HepG2 (cell line): ENCODE results near the gene RUVBL2. TPM values are rescaled to one million over a fixed set of nuclear protein-coding genes. Genes with fewer than 3 reads are reported as not detected.

Experiments used
- CBX1 ChIP-seq: IDR thresholded peaks from one replicate; pipeline ENCODE4 v1.6.1; 2016; ENCODE audit warnings: antibody characterized with exemption, low read depth
- CHCHD3 ChIP-seq: sonication (generic); formaldehyde crosslinking; IDR thresholded peaks from 2 replicates; pipeline ENCODE4 v1.8.0; 2022; ENCODE audit warnings: mild to moderate bottlenecking, missing genetic modification reagents, moderate library complexity
- GPN1 ChIP-seq: sonication (generic); formaldehyde crosslinking; IDR thresholded peaks from 2 replicates; pipeline ENCODE4 v1.5.1; 2020; ENCODE audit warnings: missing genetic modification reagents, borderline replicate concordance
- JUNB ChIP-seq: sonication (generic); formaldehyde crosslinking; IDR thresholded peaks from 2 replicates; pipeline ENCODE4 v1.8.0; 2022; ENCODE audit warnings: missing genetic modification reagents, mild to moderate bottlenecking, borderline replicate concordance
- KDM5B ChIP-seq: sonication (generic); formaldehyde crosslinking; IDR thresholded peaks from 2 replicates; pipeline ENCODE4 v1.4.0; 2020; ENCODE audit warnings: missing genetic modification reagents, mild to moderate bottlenecking, borderline replicate concordance
- KDM6A ChIP-seq: IDR thresholded peaks from 2 replicates; pipeline ENCODE4 v1.6.1; 2016; ENCODE audit warnings: low read depth
- KLF12 ChIP-seq: sonication (generic); formaldehyde crosslinking; IDR thresholded peaks from 2 replicates; pipeline ENCODE4 v1.4.0; 2020; ENCODE audit warnings: missing genetic modification reagents, borderline replicate concordance
- NCOA2 ChIP-seq: sonication (generic); formaldehyde crosslinking; IDR thresholded peaks from 2 replicates; pipeline ENCODE4 v1.8.0; 2022; ENCODE audit warnings: inconsistent platforms
- ONECUT2 ChIP-seq: sonication (generic); formaldehyde crosslinking; IDR thresholded peaks from 2 replicates; pipeline ENCODE4 v1.4.0; 2020; ENCODE audit warnings: missing genetic modification reagents
- YEATS4 ChIP-seq: sonication (generic); formaldehyde crosslinking; IDR thresholded peaks from 2 replicates; pipeline ENCODE4 v1.4.0; 2020; ENCODE audit warnings: missing genetic modification reagents, borderline replicate concordance
- YY1 ChIP-seq: IDR thresholded peaks from 2 replicates; pipeline ENCODE4 v1.6.1; 2011; ENCODE audit warnings: low read length, low read depth, moderate library complexity, mild to moderate bottlenecking; ENCODE audit not compliant: insufficient read depth, insufficient replicate concordance
- ZBED4 ChIP-seq: sonication (generic); formaldehyde crosslinking; IDR thresholded peaks from 2 replicates; pipeline ENCODE4 v1.4.0; 2020; ENCODE audit warnings: missing genetic modification reagents, borderline replicate concordance
- ZC3H4 ChIP-seq: sonication (generic); formaldehyde crosslinking; IDR thresholded peaks from 2 replicates; pipeline ENCODE4 v1.4.0; 2020; ENCODE audit warnings: missing genetic modification reagents, borderline replicate concordance
- ZNF205 ChIP-seq: IDR thresholded peaks from 2 replicates; pipeline ENCODE4 v1.6.1; 2018; ENCODE audit warnings: missing biosample characterization, missing genetic modification reagents
- ZNF318 ChIP-seq: sonication (generic); formaldehyde crosslinking; IDR thresholded peaks from 2 replicates; pipeline ENCODE4 v1.4.0; 2020; ENCODE audit warnings: mild to moderate bottlenecking, missing genetic modification reagents
- ZNF460 ChIP-seq: sonication (generic); formaldehyde crosslinking; IDR thresholded peaks from 2 replicates; pipeline ENCODE4 v1.5.1; 2020; ENCODE audit warnings: missing genetic modification reagents, mild to moderate bottlenecking, borderline replicate concordance
- ZNF543 ChIP-seq: sonication (generic); formaldehyde crosslinking; IDR thresholded peaks from 2 replicates; pipeline ENCODE4 v1.4.0; 2020; ENCODE audit warnings: mild to moderate bottlenecking, missing genetic modification reagents
- ZNF652 ChIP-seq: IDR thresholded peaks from 2 replicates; pipeline ENCODE4 v1.6.1; 2016; ENCODE audit warnings: low read depth, borderline replicate concordance
- polyA plus RNA-seq, 8 experiments: library from polyadenylated mRNA; depleted of rRNA in 3 of 8; stranded (reverse) in 7 of 8; unstranded in 1 of 8; fragments of >200 nt; fragmentation: Illumina TruSeq in 4 of 8; extraction: Trizol in 4 of 8; gene quantifications; 2 replicates each; pipeline versions ENCODE4 v1.2.1 to v1.2.3, GENCODE V29; 2011 to 2016; ENCODE audit warnings: low read depth in 4 of 8, missing spikeins in 1 of 8, mixed read lengths in 1 of 8; ENCODE audit not compliant: insufficient read depth in 1 of 8
- total RNA-seq, 5 experiments: library from RNA; depleted of rRNA; stranded (reverse); fragments of >200 nt; fragmentation: Illumina TruSeq; extraction: Trizol; gene quantifications; 2 replicates each; pipeline ENCODE4 v1.2.3, GENCODE V29; 2016; ENCODE audit warnings: low read depth in 1 of 5

The RUVBL2 gene
- total and polyA plus RNA-seq, 2 of the 13 experiments (the other 11 are each of a cell fraction or from before 2014, with no cell fraction given): 120 to 122 TPM

- TF ChIP-seq ZNF460 (CRISPR knock-in tag) (no peak), JUNB (peak; percentile 81; the same call in 1 of the 2 replicates), CHCHD3 (CRISPR knock-in tag) (no peak), ZNF318 (CRISPR knock-in tag) (peak; percentile 84), ZNF205 (CRISPR knock-in tag) (peak; percentile 89), ZC3H4 (peak; percentile 74; the same call in 1 of the 2 replicates), KLF12 (CRISPR knock-in tag) (peak; percentile 97), ONECUT2 (CRISPR knock-in tag) (peak; percentile 55; the same call in 1 of the 2 replicates), KDM6A (CRISPR knock-in tag) (no peak), CBX1 (peak; percentile 99), NCOA2 (CRISPR knock-in tag) (peak; percentile 72; the same call in 1 of the 2 replicates), ZNF543 (CRISPR knock-in tag) (0 out of 2 replicates have a peak, but pooled peaks have one; percentile 18), ZBED4 (CRISPR knock-in tag) (peak; percentile 88), YY1 (peak; percentile 62), YEATS4 (CRISPR knock-in tag) (peak; percentile 71; the same call in 1 of the 2 replicates), KDM5B (CRISPR knock-in tag) (peak; percentile 76), ZNF652 (CRISPR knock-in tag) (peak; percentile 30; the same call in 1 of the 2 replicates), GPN1 (no peak)
Observed at GRCh38 chr19:48965040-48965805, 28.5 kb upstream of the RUVBL2 start, which contains the start of gene FTL (continued).
